ACHN (cell line): ENCODE data around the gene NCMAP.
A peak's percentile ranks its signal among the peaks of the same experiment; 100 is the strongest.

Source experiments
- DNase-seq: peaks from one replicate; pipeline ENCODE4 v3.0.0-alpha.2; 2015
- in situ Hi-C: cut with HindIII; loops from 2 replicates; pipeline ENCODE4 v1.10.0; 2017; ENCODE audit warnings: low sequenced_read_pairs, low pct_ligation_motif_present, low pct_unique_long_range_greater_than_20kb

NCMAP gene

DNA sequence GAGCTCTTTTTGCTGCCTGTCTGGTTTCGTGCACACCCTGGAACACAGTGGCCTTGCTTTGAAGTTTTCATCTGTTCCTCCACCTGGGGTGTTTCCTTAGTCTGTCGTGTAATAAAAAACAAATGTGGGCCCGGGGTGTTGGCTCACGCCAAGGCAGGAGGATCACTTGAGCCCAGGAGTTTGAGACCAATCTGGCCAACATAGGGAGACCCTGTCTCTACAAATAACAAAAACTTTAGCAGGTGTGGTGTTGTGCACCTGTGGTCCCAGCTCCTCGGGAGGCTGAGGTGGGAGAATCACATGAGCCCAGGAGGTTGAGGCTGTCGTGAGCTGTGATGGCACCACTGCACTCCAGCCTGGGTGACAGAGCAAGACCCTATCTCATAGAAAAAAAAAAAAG lies 4.5 kb downstream of the NCMAP start:
- DNase-seq: no peak
- in situ Hi-C loops: no loop called here

DNA sequence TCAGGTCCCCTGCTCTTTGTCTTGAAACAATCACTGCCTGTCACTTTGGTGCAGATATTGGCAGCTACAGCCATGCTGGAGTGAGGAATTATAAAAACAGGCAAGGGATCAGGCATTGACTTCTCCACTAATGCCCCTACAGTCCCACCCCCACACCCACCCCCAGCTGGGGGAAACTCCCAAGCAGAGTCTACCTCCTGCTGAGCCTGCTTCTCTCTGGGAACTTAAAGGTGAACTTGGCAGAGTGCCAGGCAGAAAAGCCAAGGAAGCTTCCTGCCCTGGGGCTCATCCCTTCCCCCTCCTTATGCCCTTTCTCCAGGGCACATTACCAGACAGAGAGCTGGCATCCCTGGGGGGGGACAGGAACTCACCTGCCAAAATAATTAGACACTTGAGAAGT lies 6.7 kb downstream of the NCMAP start:
- DNase-seq: no peak
- in situ Hi-C loops: no loop called here

DNA sequence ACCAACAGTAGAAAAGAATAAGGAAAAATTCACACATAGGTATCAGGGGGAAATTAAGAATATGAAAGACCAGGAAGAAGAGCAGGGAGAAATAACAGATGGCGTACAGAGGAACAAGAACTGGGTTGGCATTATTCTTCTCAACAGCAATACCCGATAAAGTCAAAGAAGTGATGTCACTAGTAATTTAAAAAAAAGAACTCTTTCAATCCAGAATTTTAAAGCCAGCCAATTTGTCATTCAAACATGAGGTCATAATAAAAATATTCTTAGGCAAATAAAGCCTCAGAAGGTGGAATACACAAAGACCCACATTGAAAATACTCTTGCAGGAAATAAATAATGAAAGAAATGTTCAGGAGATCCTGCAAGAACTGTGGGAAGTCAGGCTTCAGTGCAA lies 8.8 kb downstream of the NCMAP start:
- in situ Hi-C loops: no loop called here
- no peak for DNase-seq

DNA sequence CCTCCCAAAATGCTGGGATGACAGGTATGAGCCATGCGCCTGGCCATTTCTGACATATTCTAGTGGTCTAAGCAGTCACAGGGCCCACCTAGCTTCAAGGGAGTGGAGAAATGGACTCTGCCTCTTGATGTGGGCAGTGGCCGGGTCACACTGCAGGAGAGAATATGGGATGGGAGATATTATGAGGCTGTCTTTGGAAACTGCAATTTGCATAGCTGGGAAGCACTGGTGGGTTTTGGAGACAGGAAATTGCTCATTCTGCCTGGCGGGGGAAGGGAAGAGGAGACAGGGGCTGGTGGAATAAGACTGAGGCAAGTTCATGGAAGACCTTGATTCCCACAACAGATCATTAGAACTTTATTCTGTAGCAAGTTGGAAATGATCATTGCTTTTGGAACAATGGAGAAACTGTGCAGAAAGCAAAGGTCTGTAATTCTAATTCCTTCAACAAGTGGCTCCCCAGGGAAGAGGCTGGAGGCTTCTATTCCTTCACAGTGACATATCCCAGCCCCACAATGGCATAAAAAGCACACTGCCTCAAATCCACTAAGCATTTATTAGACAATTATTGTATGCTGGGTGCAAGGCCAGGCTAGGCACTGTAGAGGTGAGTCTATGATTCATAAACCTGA lies 10.5 kb downstream of the NCMAP start:
- no peak for DNase-seq
- in situ Hi-C loops: no loop called here

DNA sequence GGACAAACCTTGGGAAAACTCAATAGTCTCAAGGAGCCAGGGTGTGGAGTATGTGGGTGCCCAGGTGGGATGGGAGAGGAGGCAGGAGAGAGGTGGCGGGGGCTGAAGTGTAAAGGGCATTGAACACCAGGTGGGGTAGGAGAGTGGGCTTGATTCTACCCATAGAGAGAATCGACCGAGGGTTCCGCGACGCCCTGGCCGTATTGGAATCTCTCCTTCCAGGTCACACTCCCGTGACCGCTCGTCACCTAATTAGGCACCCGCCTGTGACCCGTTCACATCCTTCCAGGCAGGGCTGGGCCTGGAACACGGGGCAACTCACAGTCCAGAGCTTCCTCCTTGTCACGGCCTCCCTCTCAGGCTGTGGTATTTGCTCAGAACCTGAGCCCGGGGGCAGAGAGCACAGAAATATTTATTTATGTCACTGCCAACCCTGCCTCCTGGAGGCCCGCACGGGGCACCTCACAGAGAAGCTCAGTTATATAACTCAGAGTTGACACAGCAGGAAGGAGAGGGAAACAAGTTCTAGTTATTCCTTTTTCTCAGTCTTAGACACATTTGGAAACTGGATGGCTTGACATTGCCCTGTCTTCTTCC lies 12.0 kb downstream of the NCMAP start:
- in situ Hi-C loops: no loop called here
- no peak for DNase-seq

DNA sequence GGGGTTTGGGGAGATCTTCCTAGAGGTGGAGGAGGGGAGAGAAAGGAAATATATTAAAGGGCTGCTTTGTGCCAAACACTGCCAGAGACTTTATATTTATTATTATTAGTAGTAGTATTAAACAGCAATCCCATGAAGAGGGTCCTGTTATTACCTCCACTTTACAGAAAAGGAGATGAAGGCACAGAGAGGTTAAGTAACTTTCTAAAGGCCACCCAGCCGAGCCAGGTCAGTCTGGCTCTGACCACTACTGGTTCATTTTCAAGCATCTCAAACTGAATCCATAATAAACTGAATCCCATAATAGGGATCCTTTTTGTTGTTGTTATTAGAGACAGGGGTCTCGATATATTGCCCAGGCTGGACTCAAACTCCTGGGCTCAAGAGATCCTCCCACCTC lies 12.6 kb downstream of the NCMAP start:
- DNase-seq: no peak
- in situ Hi-C loops: no loop called here

DNA sequence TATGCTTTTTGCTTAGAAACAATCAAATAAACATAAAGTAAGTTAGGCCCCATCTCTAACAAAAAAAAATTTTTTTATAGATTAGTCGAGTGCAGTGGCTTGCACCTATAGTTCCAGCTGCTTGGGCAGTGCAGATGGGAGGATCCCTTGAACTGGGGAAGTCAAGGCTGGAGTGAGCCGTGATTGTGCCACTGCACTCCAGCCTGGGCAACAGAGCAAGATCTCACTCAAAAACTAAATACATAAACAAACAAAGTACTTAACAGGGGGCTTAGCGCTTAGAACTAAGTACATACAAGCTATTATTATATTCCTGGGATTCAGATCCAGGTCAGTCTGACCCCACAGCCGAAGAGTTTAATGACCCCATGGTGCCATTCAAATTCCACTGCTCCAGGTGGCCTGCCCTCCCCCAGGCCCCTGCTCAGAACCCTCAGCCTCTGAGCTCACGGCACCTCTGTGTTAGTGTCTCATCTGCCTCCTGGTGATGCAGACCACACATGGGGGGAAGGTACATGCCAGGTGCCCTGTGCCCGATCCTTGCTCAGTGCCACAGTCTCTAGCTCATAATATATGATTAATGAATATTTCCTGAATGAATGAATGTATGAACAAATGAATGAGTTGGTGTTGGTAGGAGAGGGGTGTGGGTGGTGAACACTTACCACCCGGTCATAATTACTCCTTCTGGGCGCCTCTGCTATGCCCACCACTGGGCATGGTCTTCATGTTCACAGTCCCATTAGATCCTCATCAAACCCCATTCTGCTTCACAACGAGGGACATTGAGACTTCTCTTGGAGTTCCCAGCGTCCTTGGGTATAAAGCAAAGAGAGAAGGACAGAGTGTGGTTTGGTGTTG lies 14.6 kb downstream of the NCMAP start:
- in situ Hi-C loops: no loop called here
- DNase-seq: no peak

DNA sequence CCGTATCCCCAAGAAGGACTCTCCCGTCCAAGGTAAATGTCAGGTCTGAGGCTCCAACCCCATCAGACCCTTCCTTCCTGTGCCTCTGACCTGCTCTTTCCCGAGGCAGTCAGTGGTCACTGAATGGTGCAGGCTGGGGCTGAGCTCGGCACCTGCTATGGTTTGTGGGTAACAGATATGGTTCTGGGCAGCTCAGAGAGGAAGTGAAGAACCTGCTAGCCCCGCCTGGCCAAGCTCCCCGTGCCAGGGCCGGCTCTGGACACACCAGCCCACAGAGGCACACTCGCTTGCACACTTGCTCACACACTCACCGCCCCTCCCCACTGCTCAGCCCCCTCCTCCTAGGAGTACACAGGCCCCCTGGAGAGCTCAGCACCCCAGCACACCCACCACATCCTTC lies 16.4 kb downstream of the NCMAP start:
- no peak for DNase-seq
- in situ Hi-C loops: no loop called here

DNA sequence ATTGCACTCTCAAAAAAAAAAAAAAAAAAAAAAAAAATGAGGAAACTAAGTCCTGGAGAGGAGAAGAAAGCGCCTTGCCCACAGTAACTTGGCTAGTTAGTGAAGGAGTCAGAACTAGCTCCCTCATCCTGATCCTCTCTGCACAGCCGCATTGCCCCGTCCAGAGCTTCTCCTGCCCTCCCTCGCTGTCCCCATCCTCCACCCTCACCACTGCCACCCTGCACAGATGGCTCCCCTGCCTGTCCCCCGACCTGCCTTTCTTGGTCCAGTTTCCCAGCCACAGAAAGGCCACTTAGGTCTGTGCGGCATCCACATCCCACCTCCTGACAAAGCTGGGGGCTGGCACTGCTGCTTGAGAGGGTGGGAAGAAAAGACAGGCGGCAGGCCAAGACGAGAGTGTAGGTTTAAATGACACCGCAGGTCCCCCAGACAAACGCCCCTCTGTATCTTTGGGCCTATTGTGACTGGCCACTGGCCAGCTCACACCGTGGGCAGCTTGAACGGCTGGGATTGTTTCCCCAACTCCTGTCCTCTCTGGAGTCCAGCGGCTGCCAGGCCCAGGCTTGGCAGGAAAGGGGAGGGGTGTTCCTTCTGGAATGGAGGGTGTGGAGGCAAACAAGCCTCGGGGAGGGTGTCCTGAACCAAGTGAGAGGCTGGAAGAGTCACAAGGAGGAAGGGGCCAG lies 20.2 kb downstream of the NCMAP start:
- in situ Hi-C loops: no loop called here

DNA sequence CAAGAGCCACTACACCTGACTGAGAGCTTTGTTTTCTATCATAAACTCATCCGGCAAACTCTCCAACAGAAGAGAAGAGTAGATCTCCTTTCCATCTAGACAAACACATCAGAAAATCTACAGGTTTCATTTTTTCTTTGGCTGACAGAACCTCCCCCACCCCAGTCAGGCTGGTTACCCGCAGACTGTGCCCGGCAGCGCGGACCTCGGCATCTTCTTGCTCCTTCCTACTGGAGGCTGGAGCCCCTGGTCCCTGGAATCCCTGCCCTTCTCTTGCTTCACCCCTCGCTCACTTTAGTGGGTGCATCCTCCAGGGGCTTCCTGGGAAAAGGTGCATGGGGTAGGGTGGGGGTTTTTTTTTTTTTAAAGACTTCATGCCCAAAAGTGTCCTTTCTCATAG lies 23.0 kb downstream of the NCMAP start:
- DNase-seq: no peak
- in situ Hi-C loops: no loop called here

More for the DNA sequence above, 20.2 kb downstream of the NCMAP start:
- no peak for DNase-seq

DNA sequence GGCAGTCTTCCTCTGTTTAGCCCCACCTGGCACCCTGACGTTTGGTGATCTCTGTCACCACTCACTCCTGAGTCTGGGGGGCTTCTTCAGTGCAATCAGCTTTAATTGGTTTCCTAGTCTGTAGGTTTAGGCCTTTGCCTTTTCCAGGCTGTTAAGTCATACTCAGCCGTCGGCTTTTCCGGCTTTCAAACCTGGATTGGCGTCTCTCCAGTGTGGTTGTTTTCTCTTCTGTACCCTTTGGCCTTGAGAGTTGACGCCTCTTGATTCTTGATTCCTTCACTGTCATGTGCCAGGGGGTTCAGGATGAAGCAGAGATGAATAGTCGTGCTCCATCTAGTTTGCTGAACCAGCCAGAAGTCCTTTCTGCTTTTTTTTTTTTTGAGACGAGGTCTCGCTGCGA lies 24.9 kb downstream of the NCMAP start:
- DNase-seq: no peak
- in situ Hi-C loops: no loop called here

DNA sequence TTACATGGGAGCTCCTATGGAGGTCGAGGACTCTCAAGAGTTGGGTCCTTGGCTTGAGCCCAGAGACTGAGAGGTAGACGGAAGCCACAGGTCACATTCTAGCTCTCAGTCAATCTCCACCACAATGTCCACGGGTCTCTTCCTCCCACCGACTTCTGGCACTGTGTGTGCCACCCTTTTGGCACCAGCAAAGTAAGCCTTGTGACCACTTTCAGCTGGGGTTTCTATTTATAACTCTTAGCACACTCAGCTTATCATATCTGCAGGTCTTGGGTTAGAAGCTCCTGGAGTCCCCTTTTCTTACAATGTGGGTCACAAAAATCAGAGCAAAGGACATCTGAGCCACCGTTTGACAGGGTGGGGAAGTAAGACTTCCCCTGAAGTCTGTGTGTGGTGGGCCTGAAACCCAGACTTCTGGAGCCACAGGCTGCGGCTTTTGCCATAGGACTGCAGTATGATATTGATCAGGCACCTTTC lies 28.3 kb downstream of the NCMAP start:
- in situ Hi-C loops: no loop called here
- DNase-seq: no peak

DNA sequence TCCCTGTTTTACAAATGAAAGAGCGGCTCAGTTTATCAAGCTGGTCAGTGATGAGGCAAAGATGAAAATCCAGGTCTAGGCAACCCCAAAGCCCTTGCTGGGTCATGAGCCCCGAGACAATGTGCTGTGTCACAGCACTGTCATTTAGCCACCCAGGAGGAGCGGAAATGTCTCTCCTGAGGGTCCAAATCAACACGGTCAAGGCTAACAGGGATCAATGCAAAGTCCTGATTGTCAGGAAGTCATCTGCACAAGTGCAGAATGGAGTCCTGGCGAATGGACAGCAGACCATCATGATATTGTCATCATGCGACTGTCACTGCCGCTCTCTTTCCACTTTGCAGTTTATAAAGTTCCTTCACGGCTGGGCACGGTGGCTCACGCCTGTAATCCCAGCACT lies 30.2 kb downstream of the NCMAP start:
- DNase-seq: no peak
- in situ Hi-C loops: no loop called here

DNA sequence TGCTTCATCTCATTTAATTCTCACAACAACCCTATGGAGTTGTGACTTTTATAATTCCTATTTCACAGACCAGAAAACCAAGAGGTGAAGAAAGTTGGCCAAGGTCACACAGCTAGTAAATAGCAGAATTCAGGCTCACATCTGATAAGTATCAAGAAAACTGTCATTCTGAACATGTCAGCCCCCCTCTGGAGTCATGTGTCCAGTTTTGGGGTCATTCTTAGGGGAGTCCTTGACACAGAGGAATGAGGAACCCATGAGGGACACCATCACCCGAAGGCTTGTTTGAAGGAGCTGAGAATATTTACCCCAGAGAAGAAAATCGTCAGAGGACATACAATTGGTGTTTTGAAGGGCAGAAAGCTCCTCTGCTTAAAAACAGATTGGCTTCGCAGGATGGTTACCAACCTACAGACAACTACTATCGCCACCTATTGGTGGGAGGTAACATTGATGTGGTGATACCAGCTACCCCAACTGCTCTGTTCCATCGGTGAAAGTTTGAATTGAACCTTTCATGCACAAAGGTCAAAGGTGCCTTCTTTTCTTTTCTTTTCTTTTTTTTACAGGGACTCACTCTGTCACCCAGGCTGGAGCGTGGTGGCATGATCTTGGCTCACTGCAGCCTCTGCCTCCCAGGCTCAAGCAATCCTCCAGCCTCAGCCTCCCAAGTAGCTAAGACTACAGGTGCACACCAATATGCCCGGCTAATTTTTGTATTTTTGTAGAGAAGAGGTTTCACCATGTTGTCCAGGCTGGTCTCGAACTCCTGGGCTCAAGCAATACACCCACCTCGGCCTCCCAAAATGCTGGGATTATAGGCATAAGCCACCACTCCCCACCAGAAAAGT lies 31.3 kb downstream of the NCMAP start:
- peak; percentile 53 for DNase-seq
- in situ Hi-C loops: no loop called here

DNA sequence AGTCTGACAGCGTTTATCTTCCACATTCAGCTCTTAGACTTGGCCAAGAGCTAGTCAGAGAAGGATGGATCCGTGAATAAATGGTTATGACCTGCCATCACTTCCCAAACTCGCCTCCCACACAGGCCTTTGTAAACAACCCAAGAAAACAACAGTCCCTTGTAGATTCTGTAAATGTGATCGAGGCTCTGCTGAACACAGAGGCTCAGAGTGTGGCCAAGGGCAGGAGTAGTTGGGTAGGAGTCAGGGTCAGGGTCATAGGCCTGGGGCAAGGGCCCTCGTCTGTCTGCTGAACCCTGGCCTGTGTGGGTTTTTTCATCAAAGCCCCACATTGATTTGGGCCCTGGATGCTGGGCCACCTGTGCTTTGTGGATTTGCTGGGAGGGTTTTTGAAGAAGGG lies 32.7 kb downstream of the NCMAP start:
- in situ Hi-C loops: no loop called here
- DNase-seq: no peak

DNA sequence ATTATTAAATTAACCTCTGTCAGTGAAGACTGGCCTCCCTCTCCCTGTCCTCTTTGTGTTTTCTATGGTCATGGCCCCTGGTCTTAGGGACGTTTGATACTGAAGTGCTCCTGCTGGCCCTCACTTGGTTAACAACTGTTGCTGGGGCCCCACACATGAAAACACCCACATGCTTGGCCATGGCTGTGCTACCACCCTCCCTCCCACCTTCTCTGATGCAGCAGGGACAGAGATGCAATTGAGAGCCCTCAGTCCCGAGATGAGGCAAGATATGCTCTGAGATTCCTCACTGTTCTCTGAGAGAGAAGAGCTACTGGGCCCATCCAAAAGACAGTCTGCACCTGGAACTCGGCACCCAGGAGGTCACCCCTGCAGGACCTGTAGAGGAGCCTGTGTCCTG lies 33.3 kb downstream of the NCMAP start:
- no peak for DNase-seq
- in situ Hi-C loops: no loop called here

DNA sequence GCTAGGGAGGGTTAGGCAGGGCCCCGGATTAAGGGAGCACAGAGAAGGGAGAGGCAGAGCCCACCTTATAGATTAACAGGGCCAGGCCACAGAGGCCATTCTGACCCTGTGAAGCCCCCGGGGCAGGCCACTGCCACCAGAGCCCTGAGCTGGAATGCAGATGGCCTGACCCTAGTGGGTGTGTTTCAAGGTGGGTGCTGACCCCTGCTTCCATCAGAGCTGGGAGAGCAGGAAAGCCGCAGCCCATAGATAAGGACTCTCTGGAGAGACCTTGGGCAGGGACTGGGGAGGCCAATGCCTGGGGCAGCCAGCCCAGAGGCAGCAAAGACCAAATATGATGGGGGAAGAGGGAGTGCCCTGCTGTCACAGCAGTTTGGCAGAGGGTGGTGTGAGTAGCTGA lies 35.9 kb downstream of the NCMAP start:
- no peak for DNase-seq
- in situ Hi-C loops: no loop called here

DNA sequence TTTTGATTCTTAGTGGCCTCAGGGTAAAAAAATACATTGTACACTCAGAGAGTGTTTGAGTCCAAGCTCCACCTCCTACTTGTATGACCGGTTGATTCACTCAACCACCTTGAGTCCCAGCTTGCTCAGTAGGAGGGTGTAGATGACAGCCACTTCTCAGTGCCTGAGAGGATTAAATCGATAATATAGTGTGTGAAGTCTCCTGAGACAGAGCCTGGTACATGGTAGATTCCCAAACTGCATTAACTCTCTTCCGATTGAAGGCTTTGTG lies 38.4 kb downstream of the NCMAP start:
- in situ Hi-C loops: no loop called here
- DNase-seq: no peak
